Esophagus squamous epithelium (tissue), 4 donors: Measurements from ENCODE around the gene OBP2B.

ENCODE experiments used
- POLR2A ChIP-seq, 4 donors: fragments of 450-650 bp; IDR thresholded peaks; one replicate each; pipeline ENCODE4 v1.6.1; 2017; ENCODE audit warnings: antibody characterized with exemption in 4 of 4, mild to moderate bottlenecking in 4 of 4, moderate library complexity in 3 of 4
- TF ChIP-seq, protein P1 (sequence below), 6 experiments: fragments of 450-650 bp in 4 of 6; fragments of 200-600 bp in 2 of 6; sonication (generic) in 2 of 6; IDR thresholded peaks; one replicate each; pipeline ENCODE4 v1.5.1; 2016 to 2019; ENCODE audit warnings: antibody characterized with exemption in 6 of 6, mild to moderate bottlenecking in 4 of 6, moderate library complexity in 4 of 6

DNA sequence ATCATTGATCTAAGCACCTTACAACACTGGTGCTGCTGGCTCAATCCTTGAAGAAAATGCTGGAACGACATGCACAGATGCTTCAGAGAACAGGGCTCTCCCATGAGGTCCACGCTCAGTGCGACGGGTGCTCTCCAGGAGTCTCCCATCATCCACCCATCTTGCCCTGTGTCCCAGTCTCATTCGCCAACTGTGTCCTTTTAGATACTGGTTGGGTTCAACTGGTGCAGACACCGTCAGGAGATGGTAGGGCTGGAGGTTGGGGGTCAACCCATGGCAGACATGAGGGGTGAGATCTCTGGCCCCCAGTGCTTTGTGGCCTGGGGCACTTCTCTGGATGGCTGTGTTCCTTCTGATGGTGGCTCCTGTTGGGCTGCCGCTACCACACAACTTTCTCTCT lies 1.6 kb upstream of the OBP2B start:
- TF ChIP-seq, protein P1, sequence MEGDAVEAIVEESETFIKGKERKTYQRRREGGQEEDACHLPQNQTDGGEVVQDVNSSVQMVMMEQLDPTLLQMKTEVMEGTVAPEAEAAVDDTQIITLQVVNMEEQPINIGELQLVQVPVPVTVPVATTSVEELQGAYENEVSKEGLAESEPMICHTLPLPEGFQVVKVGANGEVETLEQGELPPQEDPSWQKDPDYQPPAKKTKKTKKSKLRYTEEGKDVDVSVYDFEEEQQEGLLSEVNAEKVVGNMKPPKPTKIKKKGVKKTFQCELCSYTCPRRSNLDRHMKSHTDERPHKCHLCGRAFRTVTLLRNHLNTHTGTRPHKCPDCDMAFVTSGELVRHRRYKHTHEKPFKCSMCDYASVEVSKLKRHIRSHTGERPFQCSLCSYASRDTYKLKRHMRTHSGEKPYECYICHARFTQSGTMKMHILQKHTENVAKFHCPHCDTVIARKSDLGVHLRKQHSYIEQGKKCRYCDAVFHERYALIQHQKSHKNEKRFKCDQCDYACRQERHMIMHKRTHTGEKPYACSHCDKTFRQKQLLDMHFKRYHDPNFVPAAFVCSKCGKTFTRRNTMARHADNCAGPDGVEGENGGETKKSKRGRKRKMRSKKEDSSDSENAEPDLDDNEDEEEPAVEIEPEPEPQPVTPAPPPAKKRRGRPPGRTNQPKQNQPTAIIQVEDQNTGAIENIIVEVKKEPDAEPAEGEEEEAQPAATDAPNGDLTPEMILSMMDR (IDR thresholded peaks at IDR 0.05), result no peak
- TF ChIP-seq POLR2A (IDR thresholded peaks at IDR 0.05), result no peak
